Measurements from ENCODE around the gene SPINT4.
A peak's percentile ranks its signal among the peaks of the same experiment; 100 is the strongest.
"Not testable (repeated sequence)": the region's sequence is repeated elsewhere in the genome, so short reads cannot be mapped to it uniquely, and the experiment has no call there.

The SPINT4 gene

GRCh38 chr20:45722047-45722446 lies at the start of gene SPINT4:
Gene SPINT4, plus strand, starts transcription at chr20:45722347. Its CDS starts 21 bp downstream, at chr20:45722368.
- TF ChIP-seq ARNT (IDR thresholded peaks at IDR 0.05) (no peak), ELF4 (IDR thresholded peaks at IDR 0.05) (no peak), LEF1 (IDR thresholded peaks at IDR 0.05; ENCODE audit: borderline replicate concordance) (no peak), NFRKB (IDR thresholded peaks at IDR 0.05) (no peak), FOXK2 (IDR thresholded peaks at IDR 0.05) (no peak), SUZ12 (IDR thresholded peaks at IDR 0.05) (no peak), BHLHE40 (IDR thresholded peaks at IDR 0.05; ENCODE audit: borderline replicate concordance) (no peak), HDGF (IDR thresholded peaks at IDR 0.05; ENCODE audit: borderline replicate concordance) (no peak), FOXA1 (IDR thresholded peaks at IDR 0.05) (no peak), SP1 (IDR thresholded peaks at IDR 0.05) (no peak), ZNF384 (IDR thresholded peaks at IDR 0.05) (no peak), TARDBP (IDR thresholded peaks at IDR 0.05) (no peak), L3MBTL2 (conservative IDR thresholded peaks at IDR 0.05) (no peak)
- ChIA-PET POLR2A (no interaction called here), CTCF (no interaction called here)
- no peak for DNase-seq (ENCODE audit: extremely low spot score)

GRCh38 chr20:45672765-45673164 lies 49.4 kb upstream of the SPINT4 start:
- POLR2A ChIA-PET = no interaction called here
- no peak for DNase-seq (ENCODE audit: extremely low spot score)
- no peak for TF ChIP-seq BHLHE40 (IDR thresholded peaks at IDR 0.05; ENCODE audit: borderline replicate concordance)
- no peak for TF ChIP-seq L3MBTL2 (conservative IDR thresholded peaks at IDR 0.05)
- no peak for TF ChIP-seq NFRKB (IDR thresholded peaks at IDR 0.05)
- no peak for TF ChIP-seq ZNF384 (IDR thresholded peaks at IDR 0.05)
- TF ChIP-seq ARNT (IDR thresholded peaks at IDR 0.05) = no peak
- TF ChIP-seq CTBP1 (IDR thresholded peaks at IDR 0.05; ENCODE audit: borderline replicate concordance) = no peak
- TF ChIP-seq HDGF (IDR thresholded peaks at IDR 0.05; ENCODE audit: borderline replicate concordance) = no peak
- no peak for TF ChIP-seq PKNOX1 (IDR thresholded peaks at IDR 0.05)
- no peak for TF ChIP-seq ELF4 (IDR thresholded peaks at IDR 0.05)
- TF ChIP-seq SP1 (IDR thresholded peaks at IDR 0.05) = no peak
- CTCF ChIA-PET = no interaction called here

- CTCF ChIA-PET = no interaction called here
- DNase-seq (ENCODE audit: extremely low spot score) = no peak
- POLR2A ChIA-PET = no interaction called here
- TF ChIP-seq CTBP1 (IDR thresholded peaks at IDR 0.05; ENCODE audit: borderline replicate concordance) (no peak), FOXK2 (IDR thresholded peaks at IDR 0.05) (no peak), SP1 (IDR thresholded peaks at IDR 0.05) (no peak), L3MBTL2 (conservative IDR thresholded peaks at IDR 0.05) (no peak), LEF1 (IDR thresholded peaks at IDR 0.05; ENCODE audit: borderline replicate concordance) (no peak), ZNF384 (IDR thresholded peaks at IDR 0.05) (no peak), BHLHE40 (IDR thresholded peaks at IDR 0.05; ENCODE audit: borderline replicate concordance) (no peak)
These were observed 42.5 kb upstream of the SPINT4 start for GRCh38 chr20:45679650-45680049.

- ChIA-PET POLR2A (no interaction called here), CTCF (no interaction called here)
- peak; percentile 39 for DNase-seq (ENCODE audit: extremely low spot score)
- TF ChIP-seq ARNT (IDR thresholded peaks at IDR 0.05) (no peak), NFRKB (IDR thresholded peaks at IDR 0.05) (no peak), FOXA1 (IDR thresholded peaks at IDR 0.05) (no peak)
These were observed 36.3 kb upstream of the SPINT4 start for GRCh38 chr20:45685896-45686295.

GRCh38 chr20:45693346-45693745 lies 28.8 kb upstream of the SPINT4 start:
- CTCF ChIA-PET = interaction anchor here (0.8 kb wide), 1 partner anchor 320 kb away, joined by 3 read pairs; no protein-coding TSS in a partner anchor
- POLR2A ChIA-PET; DNase-seq (ENCODE audit: extremely low spot score): not testable (repeated sequence)

GRCh38 chr20:45695496-45695895 lies 26.7 kb upstream of the SPINT4 start:
- TF ChIP-seq TARDBP (IDR thresholded peaks at IDR 0.05) = no peak
- no peak for TF ChIP-seq ZNF384 (IDR thresholded peaks at IDR 0.05)
- no peak for TF ChIP-seq ARNT (IDR thresholded peaks at IDR 0.05)
- TF ChIP-seq NFRKB (IDR thresholded peaks at IDR 0.05) = no peak
- no peak for TF ChIP-seq L3MBTL2 (conservative IDR thresholded peaks at IDR 0.05)
- no peak for TF ChIP-seq HDGF (IDR thresholded peaks at IDR 0.05; ENCODE audit: borderline replicate concordance)
- no peak for TF ChIP-seq ELF4 (IDR thresholded peaks at IDR 0.05)
- TF ChIP-seq BHLHE40 (IDR thresholded peaks at IDR 0.05; ENCODE audit: borderline replicate concordance) = no peak
- DNase-seq (ENCODE audit: extremely low spot score) = no peak
- ChIA-PET CTCF (no interaction called here), POLR2A (no interaction called here)

GRCh38 chr20:45701104-45701503 lies 21.0 kb upstream of the SPINT4 start:
- ChIA-PET POLR2A (no interaction called here), CTCF (no interaction called here)
- no peak for DNase-seq (ENCODE audit: extremely low spot score)
- no peak for TF ChIP-seq PKNOX1 (IDR thresholded peaks at IDR 0.05)
- no peak for TF ChIP-seq CTBP1 (IDR thresholded peaks at IDR 0.05; ENCODE audit: borderline replicate concordance)

GRCh38 chr20:45701873-45702272 lies 20.3 kb upstream of the SPINT4 start, which contains the start of gene WFDC13:
Gene WFDC13, plus strand, starts transcription at chr20:45702038. Its CDS starts 86 bp downstream, at chr20:45702124.
- ChIA-PET CTCF (no interaction called here), POLR2A (no interaction called here)
- no peak for TF ChIP-seq FOXA1 (IDR thresholded peaks at IDR 0.05)
- TF ChIP-seq ZNF384 (IDR thresholded peaks at IDR 0.05) = no peak
- TF ChIP-seq PKNOX1 (IDR thresholded peaks at IDR 0.05) = no peak
- TF ChIP-seq BHLHE40 (IDR thresholded peaks at IDR 0.05; ENCODE audit: borderline replicate concordance) = no peak
- TF ChIP-seq CTBP1 (IDR thresholded peaks at IDR 0.05; ENCODE audit: borderline replicate concordance) = no peak
- TF ChIP-seq SP1 (IDR thresholded peaks at IDR 0.05) = no peak
- no peak for TF ChIP-seq FOXM1 (IDR thresholded peaks at IDR 0.05; ENCODE audit: borderline replicate concordance)
- TF ChIP-seq HDGF (IDR thresholded peaks at IDR 0.05; ENCODE audit: borderline replicate concordance) = no peak
- no peak for TF ChIP-seq L3MBTL2 (conservative IDR thresholded peaks at IDR 0.05)
- no peak for TF ChIP-seq ELF4 (IDR thresholded peaks at IDR 0.05)
- TF ChIP-seq NFRKB (IDR thresholded peaks at IDR 0.05) = no peak
- TF ChIP-seq FOXK2 (IDR thresholded peaks at IDR 0.05) = no peak
- no peak for DNase-seq (ENCODE audit: extremely low spot score)
